HPDE6-E6E7 (cell line): ENCODE results near the gene SLC44A4.
A peak's percentile ranks its signal among the peaks of the same experiment; 100 is the strongest.
"Not testable (repeated sequence)": the region's sequence is repeated elsewhere in the genome, so short reads cannot be mapped to it uniquely, and the experiment has no call there.

Experiments used
- DNase-seq: peaks from one replicate; pipeline ENCODE4 v3.0.0; 2011; ENCODE audit warnings: missing footprints; ENCODE audit errors: extremely low spot score

SLC44A4 gene

DNA sequence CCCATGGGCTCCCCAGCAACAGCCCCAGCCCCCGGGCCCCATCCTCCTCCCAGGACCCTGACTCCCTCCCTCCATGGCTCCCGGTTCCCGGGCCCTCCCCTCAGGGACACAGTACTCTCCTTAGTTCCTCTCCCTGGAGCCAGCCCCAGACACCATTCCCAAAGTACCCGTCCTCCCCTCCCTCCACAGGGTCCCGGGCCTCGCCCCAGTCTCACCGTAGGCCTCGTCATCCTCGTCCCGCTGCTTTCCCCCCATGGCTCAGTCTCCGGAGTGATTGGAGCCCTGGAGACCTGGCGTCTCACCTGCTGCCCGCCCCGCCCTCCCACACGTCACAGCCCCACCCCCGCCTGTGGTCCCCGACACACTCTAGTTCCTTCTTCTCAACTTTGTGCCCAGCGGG lies at the start of gene SLC44A4:
Gene SLC44A4 (minus strand): TSS at position 272 of the 400 bp plus-strand sequence. CDS start 17 bp downstream, at position 255.
- no peak for DNase-seq

DNA sequence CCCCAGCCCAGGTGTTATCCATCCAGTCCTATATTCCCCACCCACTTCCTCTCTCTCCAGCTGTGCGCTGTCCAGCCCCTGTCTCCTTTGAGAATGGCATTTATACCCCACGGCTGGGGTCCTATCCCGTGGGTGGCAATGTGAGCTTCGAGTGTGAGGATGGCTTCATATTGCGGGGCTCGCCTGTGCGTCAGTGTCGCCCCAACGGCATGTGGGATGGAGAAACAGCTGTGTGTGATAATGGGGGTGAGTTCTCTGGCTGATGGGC lies 49.8 kb upstream of the SLC44A4 start:
- DNase-seq: no peak

DNA sequence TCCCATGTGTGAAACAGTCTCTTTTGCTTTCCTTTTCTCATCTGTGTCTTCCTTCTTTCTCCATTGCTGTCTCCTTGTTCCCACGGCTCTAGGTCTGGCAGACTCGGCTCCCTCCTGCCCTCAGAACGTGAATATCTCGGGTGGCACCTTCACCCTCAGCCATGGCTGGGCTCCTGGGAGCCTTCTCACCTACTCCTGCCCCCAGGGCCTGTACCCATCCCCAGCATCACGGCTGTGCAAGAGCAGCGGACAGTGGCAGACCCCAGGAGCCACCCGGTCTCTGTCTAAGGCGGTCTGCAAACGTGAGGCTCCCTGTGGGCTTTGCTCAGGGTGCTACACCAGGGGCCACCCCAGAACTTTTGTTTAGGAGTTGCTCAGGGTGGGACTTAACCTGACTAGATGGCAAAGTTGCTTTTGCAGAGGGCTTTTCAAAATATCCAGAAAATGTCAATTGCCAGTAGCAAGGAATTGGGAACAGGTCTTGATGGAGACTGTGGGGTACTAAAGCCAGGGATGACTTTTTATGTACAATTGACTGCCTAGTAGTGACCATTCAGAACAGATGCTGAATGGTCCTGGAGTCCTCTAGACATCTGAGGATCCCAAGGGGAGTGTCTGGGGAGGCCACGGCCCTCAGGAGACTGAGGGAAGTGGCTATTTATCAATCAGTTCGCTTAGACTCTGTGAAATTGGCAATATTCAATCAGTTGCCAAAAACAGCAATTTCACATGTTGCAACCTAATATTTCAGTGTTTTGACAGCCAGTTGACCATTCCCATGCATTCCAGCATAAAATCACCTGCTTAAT lies 49.3 kb upstream of the SLC44A4 start:
- no peak for DNase-seq

DNA sequence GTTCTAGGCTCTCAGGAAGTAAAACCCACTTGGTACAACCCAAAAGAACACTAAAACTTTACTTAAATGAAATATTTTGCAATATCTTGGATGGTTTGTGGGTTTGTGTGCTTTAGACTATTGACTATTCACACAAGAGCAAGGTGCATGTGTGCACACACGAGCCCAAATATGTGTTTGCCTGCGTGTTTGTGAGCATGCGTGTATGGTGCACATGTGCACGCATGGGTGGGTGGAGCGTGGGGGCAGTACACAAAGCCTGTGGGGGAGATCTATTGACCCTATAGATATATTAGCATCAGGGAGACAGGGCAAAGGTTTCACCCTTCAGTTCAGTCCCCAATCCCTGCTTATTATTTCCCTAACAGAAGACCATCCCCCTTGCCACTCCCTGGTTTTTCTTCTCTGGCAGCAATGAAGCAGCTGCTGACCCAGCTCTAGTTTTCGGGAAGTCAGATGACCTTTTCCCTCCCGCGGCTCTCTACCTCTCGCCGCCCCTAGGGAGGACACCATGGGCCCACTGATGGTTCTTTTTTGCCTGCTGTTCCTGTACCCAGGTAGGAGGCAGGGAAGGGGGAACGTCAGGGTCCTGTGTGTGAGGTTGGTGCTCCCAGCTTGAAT lies 48.6 kb upstream of the SLC44A4 start, which contains the start of gene C2:
Gene C2 (plus strand): TSS at position 476 of the 621 bp plus-strand sequence. CDS start 36 bp downstream, at position 512.
- DNase-seq: no peak

DNA sequence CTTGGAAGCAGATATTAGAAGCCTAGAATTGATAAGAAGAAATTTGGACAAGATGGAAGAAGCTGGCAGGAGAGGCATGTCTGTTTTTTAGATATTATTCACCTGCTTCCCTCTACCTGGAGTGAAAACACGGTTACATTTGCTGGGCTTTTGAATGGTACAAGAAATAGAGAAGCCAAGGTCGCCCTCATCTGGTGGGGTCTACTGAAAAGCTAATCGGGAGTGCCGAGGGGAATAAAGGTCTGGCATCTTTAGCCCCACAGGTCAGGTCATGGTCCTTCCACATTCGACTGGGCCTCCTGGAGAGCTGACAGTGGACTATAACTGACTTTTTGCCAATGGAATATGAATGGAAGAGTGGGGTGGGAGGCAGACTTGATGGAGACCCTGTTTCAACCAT lies 44.1 kb upstream of the SLC44A4 start:
- no peak for DNase-seq

DNA sequence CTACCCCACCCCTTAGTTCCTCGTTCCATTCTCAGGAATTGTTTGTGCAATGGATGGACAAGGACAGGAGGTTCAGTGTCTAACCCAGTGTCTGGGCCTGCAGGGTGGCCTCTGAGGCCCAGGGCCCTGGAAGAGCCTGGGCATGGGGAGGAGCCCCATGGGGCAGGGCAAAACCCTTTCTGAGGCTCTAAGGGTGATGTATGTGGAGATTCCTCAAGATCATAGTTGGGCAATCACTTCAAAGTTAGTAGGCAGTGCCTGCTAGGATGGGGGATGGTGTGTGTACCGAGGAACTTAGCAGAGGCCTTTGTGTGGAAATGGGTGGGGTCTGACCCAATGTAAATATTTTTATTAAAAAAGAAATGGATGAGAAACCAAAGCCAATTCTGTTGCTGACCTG lies 42.0 kb upstream of the SLC44A4 start:
- DNase-seq: no peak

DNA sequence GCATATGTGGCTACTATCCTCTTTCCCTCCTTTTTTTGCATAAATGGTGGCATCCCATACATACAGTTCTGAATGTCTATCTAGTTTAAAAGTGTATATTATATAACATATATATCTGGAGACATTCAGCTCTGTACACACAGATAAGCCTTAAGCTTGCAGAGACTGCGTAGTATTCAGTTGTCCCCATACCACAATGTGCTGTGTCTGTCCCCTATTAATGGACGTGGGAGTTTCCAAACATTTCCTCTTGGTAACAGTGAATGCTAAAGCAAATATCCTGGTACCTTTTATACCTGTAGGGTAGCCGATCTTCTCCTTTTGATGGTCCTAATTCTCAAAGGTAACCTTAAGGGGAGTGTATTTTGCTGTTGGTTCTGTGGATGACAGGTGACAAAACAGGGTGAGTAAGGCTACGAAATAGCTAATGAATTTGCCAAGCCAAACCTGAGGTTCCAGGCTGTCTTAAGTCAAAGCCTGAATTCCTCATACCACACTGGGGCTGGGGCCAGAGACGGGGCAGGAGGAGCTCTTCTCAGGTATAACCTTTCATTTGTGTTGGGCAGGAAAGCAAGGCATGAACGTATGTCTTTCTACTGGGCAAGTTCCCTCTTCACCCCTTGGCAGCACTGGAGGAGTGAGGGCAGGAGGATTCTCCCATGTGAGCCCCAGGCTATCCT lies 41.0 kb upstream of the SLC44A4 start:
- DNase-seq: no peak

DNA sequence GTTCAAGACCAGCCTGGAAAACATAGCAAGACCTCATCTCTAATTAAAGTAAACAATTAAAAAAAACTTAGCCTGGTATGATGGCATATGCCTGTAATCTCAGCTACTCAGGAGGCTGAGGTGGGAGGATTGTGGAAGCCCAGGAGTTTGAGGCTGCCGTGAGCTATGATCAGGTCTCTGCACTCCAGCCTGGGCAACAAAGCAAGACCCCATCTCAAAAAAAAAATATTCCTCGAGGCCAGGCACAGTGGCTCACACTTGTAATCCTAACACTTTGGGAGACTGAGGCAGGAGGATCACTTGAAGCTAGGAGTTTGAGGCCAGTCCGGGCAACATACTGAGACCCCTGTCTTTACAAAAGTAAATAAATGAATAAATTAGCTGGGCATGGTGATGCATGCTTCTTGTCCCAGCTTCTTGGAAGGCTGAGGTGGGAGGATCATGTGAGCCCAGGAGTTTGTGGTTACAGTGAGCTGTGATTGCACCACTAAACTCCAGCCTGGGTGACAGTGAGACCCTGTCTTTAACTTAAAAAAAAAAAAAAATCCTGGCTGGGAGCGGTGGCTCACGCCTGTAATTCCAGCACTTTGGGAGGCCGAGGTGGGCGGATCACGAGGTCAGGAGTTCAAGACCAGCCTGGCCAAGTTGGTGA lies 39.4 kb upstream of the SLC44A4 start:
- no peak for DNase-seq

DNA sequence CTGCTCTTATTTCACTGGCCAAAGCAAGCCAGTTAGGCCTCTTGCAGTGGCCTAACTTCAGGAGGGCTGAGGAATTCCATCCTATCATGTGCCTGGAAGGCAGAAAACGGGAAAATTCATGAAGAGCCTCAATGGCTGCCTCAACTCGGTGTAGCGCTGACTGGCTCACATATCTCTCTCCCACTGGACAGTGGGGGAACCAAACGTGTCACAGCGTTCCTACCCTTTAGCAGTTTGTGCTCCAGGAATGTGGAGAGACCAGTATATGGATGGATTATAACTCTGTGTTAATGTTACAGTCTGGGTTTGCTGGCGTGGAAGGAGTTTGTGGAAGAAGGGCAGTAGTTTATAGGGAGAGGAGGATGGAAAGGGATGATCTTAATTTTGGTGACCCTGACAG lies 37.0 kb upstream of the SLC44A4 start:
- no peak for DNase-seq

DNA sequence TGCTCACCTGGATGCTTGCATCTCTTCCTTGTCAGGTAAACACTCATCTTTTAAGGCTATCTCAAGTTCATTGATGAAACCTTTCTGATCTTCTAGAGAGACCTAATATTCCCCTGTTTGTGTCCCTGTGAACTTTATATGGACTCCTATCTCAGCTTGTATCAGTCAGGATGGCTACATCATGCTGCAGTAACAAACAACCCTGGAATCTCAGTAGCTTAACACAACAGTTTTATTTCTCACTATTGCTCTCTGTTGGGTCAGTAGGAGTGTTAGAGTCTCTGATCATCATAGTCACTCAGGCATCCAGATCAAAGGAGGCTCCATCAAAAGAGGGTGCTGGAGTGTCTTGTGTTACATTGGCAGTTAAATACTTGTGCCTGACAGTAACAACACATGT lies 36.6 kb upstream of the SLC44A4 start:
- DNase-seq: no peak

DNA sequence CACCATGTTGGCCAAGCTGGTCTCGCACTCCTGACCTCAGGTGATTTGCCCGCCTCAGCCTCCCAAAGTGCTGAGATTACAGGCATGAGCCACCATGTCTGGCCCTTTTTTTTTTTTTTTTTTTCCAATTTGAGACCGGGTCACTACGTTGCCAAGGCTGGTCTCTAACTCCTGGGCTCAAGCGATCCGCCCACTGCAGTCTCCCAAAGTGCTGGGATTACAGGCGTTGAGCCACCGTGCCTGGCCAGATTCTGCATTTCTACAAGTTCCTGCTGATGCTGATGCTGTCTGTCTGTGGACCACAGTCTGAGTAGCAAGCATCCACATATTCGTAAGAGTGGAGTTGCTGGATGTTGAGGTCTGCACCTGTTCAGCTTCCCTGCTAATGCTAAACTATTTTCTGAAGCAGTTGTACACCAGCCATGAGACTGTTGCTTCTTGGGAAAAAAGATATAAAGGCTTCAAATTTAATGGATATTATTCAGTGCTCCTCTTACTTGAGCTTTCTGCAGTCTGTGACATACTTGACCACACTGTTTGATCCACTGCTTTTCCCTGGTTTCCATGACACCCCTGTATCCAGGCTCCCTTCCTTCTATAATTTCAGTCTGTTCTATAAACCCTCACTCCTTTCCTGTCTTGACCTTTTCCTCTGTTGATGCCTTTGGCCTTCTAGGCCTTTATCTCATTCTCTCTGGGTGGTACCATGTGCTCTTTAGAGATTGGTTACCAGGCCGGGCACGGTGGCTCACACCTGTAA lies 33.2 kb upstream of the SLC44A4 start:
- DNase-seq: no peak

DNA sequence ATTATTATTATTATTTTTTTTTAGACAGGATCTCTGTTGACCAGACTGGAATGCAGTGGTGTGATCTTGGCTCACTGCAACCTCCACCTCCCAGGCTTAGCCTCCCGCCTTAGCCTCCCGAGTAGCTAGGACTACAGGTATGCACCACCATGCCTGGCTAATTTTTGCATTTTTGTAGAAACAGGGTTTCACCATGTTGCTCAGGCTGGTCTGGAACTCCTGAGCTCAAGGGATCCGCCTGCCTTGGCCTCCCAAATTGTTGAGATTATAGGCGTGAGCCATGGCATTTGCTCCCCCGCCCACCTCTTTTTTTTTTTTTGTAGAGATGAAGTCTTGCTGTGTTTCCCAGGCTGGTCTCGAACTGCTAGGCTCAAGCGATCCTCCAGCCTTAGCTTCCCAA lies 30.5 kb upstream of the SLC44A4 start:
- not testable (repeated sequence) for DNase-seq

DNA sequence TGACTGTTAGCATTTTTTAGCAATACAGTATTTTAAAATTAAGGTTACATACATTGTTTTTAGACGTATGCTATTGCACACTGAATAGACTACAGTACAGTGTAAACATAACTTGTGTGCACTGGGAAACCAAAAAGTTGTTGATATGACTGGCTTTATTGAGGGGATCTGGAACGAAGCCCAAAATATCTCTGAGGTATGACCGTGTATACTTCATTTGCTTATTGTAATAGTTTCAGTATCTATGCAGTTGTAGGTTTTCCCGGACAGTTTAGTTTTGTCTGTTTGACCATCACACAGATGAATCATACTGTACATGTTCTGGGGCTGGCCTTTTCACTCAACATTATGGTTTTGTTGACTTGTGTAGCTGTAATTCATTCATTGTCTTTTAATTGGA lies 30.0 kb upstream of the SLC44A4 start:
- DNase-seq: no peak

DNA sequence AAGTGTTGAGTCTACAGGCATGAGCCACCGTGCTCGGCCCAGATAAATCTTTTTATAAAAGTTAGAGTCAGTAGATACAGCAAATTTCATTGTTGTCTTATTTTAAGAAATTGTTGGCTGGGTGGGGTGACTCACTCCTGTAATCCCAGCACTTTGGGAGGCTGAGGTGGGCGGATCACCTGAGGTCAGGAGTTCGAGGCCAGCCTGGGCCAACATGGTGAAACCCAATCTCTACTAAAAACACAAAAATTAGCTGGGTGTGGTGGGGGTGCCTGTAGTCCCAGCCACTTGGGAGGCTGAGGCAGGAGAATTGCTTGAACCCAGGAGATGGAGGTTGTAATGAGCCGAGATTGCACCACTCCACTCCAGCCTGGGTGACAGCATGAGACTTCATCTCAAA lies 29.5 kb upstream of the SLC44A4 start:
- DNase-seq: not testable (repeated sequence)

DNA sequence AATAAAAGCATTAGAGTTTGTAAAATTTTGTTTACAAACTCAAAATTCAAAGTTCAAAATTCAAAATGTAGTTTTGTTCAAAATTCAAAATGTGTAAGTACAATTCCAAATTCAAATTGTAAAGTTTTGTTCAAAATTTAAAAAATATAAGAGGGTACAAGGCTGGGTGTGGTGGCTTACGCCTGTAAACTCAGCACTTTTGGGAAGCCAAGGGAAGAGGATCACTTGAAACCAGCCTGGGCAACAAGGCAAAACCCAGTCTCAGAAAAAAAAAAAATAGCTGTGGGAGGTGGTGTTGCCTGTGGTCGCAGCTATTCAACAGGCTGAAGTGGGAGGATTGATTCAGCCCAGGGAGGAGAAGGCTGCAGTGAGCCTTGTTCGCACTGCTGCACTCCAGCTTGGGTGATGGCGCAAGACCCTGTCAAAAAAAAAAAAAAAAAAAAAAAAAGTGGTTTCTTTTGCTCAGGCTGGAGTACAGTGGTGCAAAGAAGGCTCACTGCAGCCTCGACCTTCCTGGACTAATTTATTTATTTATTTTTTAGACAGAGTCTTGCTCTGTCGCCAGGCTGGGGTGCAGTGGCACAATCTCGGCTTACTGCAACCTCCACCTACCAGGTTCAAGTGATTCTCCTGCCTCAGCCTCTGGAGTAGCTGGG lies 28.5 kb upstream of the SLC44A4 start:
- no peak for DNase-seq

DNA sequence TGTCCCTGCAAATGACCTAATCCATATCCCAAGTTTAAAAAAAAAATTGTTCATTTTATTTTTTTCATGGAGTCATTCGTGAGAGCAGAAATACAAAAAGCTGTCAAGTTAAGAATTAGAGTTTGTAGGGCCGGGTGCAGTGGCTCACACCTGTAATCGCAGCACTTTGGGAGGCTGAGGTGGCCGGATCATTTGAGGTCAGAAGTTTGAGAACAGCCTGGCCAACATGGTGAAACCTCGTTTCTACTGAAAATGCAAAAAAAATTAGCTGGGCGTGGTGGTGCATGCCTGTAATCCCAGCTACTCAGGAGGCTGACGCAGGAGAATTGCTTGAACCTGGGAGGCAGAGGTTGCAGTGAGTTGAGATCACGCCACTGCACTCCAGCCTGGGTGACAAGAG lies 27.9 kb upstream of the SLC44A4 start:
- not testable (repeated sequence) for DNase-seq

DNA sequence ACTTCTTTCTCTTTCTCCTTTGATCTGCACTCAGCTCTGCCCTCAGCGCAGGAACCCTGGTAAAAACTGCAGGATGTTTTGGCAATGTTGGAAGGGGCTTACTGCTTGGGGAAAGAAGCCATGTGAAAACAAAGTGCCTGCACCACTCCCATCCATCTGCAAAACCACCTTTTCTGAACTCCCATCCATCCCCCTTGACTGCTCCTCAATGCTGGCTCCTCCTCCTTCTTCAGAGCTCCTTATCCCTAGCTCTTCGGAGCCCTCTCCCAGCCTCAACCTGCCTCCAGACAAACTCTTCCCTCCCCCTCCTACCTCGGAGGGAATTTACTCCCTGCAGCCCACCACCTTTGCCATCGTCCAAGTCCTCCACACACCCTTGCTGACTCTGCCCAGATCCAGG lies 27.3 kb upstream of the SLC44A4 start:
- no peak for DNase-seq

DNA sequence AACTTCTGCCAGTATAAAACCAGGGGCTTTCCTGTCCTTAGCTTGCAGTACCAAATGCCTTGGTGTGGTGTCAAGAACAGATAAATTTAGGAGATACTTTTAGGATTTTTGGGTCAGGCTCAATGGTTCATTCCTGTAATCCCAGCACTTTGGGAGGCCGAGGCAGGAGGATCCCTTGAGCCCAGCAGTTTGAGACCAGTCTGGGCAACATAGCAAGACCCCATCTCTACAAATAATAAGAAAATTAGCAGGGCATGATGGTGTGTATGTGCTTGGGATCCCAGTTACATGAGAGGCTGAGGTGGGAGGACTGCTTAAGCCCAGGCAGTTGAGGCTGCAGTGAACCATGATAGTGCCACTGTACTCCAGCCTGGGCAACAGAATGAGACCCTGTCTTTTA lies 26.2 kb upstream of the SLC44A4 start:
- DNase-seq: no peak

DNA sequence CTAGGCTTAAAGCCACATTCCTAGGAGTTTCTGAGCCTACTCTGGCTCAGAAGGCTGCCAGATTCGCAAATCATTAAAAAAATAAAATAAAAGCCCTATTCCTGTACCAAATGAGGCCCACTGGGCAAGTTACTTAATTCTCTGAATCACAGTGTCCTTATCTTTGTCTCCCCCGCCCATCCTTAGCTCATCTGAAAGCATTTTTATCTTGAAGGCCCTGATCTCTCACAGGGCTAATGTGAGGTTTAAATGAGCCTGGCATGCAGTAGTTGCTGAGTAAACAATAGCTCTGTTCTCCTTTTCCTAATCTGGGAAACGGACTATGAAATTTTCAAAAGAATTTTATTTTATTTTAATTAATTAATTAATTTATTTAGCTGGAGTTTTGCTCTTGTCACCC lies 25.2 kb upstream of the SLC44A4 start:
- no peak for DNase-seq

DNA sequence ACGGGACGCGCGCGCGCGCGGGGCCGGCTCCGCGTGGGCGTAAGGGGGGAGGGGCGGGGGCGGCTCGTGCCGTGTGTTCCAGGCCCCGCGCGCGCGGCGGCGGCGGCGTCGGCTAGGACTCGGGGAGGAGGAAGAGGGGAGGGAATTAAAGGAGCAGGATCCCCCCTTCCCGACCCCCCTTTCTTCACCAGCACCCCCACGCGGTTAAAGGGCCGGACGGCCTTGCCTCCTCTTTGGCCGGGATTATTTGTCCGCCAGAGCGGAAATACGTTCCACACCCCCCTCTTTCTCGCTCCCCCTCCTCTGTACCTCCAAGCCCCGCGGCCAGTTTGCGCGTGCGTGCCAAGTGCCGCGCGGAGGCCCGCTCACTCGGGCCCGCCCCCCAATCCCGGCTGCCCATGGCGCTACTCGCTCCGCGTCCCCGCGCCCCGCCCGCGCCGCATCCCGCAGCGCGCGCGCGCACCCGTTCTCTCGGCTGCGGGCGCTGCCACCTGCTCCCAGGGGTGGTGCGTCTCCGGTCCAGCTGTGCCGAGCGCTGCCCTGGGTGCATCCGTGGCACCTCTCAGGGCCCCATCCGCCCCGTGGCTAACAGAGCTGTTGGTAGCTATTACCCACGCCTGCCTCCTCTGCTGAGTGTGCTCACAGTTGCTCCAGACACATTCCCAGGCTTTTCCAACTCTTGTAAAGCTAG lies 23.3 kb upstream of the SLC44A4 start, which contains the start of gene ZBTB12:
Gene ZBTB12 (minus strand): TSS at position 134 of the 691 bp plus-strand sequence. CDS start 781 bp downstream, outside the sequence.
- DNase-seq: peak; percentile 72
